GM21786 (cell line): ENCODE data around the gene HSBP1L1.

Experiments used
- ATAC-seq: cut with Tn5 transposase; IDR thresholded peaks from one replicate; pipeline ENCODE4 v1.9.1; 2021; ENCODE audit not compliant: unreplicated experiment

HSBP1L1 gene

DNA sequence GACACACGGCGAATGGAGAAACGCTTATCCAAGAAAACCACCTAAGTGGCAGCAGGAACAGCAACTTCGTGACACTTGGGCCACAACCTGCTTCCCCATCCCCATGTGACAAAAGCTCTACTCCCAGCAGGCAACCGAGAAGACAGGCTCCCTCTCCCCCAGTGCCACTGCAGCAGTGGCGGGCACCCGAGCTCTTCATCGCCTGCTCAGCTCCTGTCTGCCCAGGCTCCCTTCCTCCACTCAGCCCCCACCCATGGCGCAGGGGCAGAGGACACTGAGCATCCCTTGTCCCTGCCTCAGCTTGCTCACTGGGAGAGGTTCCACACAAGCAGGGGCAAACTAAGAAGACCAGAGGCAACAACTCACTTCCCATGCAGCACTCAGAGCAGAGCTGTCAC is 35.9 kb upstream of the HSBP1L1 start:
- ATAC-seq = no peak

DNA sequence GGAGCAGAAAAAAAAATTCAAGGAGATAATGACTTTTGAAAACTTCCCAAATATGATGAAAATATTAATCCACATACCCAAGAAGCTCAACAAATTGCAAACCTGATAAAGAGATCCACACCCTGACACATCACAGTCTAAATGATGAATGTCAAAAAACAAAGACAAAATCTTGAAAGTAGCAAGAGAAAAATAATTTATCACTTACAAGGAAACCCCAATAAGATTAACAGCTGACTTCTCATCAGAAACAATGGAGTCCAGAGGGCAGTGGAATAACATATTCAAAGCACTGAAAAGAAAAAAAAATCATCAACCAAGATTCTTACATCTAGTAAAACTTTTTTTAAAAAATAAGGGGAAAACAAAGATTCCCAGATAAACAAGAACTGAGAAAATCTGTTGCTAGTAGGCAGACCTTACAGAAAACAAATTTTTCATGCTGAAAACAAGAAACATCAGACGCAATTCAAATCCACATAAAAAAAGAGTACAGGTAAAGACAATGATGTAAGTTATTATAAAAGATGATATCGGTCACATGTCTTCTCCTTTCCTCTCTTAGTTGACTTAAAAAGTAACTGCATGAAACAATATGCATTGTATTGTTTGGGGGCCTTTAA is 34.3 kb upstream of the HSBP1L1 start:
- ATAC-seq = no peak

DNA sequence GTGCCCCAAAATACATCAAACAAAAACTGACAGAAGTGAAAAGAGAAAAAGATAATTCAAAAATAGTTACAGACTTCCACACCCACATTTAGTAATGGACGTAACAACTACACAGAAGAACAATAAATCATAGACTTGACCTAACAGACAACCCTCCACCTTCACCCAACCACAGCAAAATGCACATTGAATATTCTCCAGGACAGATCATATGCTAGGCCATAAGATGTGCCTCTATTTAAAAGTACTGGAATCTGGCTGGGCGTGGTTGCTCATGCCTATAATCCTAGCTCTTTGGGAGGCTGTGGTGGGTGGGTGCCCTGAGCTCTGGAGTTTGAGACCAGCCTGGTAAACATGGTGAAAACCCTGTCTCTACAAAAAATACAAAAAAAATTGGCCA is 33.0 kb upstream of the HSBP1L1 start:
- ATAC-seq = no peak

DNA sequence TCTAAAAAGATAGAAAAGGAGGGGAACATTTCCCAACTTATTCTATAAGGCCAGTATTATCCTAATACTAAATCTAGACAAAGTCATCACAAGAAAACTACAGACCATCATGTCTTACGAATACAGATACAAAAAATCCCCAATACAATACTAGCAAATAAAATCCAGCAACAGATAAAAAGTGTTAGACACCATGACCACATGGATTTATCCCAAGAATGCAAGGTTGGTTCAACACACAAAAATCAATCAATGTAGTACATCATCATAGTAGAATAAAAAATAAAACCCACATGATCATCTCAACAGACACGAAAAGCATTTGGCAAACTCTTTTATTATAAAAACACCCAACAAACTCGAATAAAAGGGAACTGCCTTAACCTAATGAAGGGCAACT is 31.5 kb upstream of the HSBP1L1 start:
- ATAC-seq = no peak

DNA sequence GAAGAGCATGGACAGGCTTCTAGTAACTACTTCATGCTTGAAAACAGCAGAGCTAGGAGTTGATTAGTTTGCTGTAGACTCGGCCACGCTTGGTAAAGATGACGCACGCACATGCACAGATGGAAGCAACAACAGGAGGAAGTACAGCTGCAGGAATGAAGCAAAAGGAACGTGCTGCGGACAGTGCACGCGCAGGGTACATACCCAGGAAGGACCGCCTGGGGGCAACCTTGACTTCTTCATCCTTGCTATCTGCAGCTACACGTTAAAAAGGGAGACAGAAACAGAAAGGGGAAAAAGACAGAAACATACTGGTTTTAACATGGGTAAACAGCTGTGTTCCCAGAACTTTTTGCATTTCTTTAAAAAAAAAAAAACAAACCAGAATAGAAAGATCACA is 30.7 kb upstream of the HSBP1L1 start:
- no peak for ATAC-seq

DNA sequence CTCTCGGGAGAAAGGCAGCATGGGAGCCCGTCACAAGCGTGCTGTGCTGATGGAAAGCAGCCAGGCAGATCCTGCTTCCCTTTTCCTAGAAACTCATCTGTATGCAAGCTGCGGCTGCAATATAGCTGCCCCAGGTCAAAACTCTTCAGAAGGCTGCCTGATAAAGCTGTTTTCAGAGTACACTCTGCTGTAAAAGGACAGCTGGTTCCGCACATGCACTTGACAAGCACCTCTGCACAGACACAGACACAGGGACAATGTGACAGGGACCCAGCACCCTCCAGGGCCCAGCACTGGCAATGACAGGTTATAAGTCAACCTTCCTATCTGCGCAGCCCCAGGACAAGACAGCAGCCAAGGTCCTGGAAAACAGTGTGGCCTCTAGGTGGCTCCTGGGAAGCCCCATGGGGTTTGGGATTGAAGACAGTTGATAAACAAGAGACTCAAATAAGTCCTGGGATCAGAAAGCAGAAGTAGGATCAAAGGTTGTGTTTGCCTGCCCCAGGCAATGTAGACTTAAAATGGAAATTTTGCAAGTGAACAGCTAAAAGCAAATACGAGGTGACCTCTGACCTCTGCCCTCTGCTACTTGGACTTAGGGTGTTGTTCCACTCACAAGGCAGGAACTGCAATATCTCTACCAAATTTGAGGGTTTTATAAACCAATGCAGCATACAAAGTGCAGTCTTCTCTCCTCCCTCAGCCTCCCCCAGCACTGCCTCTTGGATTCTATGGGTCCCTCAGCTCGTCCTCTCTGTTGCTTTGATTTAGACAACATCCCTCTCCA is 29.9 kb upstream of the HSBP1L1 start:
- no peak for ATAC-seq

DNA sequence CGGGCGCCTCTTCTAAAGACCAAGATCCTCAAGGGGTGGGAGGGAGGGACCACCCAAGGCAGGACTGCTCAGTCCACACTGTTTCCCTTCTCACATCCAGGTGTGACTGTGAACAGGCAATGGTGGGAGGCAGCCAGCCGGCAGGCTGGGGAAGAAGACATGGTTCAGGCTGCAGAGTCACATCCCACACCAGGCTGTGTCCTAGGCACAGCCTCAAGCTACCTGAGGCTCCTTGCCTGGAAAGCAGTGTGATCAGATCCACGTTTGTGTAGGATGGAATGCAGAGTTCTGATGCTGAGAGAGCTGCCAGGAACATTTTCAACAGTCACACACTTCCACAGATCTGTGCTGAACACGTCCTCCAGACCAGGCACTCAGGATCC is 29.4 kb upstream of the HSBP1L1 start:
- ATAC-seq = no peak

DNA sequence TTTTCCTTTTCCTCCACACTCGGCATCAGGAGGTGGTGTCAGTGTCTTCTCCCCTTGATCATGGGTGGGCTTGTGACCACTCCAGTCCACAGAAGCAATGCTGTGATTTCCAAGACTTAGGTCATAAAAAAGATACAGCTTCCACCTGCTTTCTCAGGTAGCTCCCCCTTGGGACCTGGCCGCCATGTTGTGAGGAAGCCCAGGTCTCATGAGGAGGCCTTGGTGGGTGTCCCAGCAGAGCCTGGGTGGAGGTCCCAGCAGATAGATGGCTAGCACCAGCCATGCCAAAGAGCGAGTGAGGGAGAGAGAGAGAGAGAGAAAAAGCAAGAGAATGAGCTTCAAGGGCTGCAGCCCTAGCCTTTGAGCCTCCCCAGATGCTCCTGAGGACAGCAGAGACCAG is 28.9 kb upstream of the HSBP1L1 start:
- no peak for ATAC-seq

DNA sequence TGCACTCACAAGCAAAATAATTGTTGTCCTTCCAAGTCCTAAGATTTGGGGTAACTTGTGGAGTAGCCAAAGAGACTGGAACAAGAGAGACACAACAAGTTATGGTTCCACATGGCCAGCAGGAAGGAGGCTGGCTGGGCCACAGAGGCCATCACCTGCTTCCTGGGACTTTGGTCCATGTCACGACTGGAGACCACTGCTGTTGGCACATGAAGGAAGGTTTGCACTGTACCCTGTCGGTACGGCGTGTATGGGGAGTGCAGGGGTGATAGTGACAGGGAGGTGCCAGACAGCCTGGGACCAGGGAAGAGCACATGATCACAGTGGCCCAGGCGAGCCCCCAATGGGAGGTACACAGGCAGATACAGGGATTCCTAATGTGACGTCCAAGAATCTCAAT is 28.5 kb upstream of the HSBP1L1 start:
- ATAC-seq = no peak

DNA sequence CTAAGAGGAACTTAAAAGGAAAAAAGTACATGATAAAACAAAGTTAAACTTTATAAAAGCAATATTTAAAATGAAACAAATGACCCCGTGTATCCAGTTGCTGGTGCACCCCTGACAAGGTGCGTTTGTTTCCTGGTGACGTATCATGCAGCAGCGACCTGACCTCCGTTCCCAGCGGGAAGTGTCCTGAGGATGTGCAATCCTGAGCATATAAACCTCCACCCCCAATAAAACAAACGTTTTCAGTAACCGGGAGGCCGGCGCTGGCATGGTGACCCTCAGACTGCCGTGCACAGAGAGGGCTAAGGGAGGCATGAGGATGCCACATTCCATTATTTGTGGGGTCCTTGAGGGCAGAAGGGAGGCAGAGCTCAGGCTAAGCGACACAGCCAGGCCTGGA is 27.8 kb upstream of the HSBP1L1 start:
- ATAC-seq = no peak

DNA sequence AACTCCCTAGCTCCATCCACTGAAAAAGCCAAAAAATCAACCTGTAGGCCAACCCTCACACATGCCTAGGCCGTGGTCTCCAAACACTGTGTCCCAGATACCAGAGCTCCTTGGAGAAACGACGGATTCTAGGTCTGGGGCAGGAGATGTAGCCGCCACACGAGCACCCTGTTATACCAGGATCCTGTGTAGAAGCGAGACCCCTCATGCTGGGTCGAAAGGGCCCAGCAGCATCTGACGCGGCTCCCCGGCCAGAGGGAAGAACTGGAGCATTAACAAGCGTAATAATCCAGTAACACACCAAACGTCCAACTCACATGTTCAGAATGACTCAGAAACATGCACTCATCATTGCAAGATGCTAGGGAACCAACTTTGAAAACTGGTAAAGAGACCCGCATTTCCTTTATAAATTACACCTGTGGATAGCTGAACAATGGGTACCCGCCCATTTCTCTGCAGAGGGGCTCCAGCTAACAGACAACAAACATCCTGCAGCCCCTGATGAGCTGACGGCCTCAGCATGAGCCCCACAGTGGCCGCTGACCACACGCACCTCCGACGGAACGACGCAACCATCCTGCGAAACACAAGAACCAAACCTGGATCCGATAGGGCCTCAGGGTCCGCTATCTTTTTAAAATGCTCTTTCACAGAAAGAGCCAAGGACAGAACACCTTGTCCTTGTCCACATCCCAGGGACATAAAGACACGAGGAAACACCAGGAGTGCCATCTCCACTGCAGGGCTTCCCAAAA is 27.2 kb upstream of the HSBP1L1 start:
- no peak for ATAC-seq

DNA sequence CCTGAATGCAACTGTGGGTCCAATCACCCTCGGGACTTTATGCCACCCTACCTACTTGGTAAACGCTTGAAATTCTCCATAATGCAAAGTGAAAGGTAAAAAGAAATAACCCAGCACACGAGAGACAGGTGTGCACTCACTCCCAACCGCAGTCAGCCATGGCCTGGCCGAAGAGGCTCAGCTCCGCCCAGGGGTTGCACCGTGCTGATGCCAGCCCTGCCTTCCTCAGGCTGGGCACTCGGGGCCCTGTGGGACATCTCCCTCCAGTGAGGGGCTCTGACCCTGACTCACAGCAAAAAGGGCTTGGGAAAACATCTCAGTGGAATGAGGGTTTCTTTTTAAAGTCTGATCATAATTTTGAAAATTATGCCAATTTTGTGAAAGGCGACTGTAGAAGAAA is 26.2 kb upstream of the HSBP1L1 start:
- ATAC-seq = no peak

DNA sequence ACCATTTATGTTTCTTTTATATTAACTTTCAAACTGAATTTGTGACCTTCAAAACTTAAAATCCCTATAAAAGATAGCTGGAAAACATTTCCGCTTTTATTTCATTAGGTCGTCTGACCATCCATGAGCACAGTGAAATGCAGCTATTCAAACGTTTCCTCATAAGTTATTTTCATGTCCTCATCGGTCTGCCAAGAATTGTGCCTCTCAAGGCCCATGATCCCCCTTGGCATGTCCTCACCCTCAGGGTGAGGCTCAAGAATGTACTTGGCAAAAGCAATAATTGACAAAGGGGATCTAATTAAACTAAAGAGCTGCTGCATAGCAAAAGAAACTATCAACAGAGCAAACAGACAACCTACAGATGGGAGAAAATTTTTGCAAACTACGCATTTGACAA is 25.3 kb upstream of the HSBP1L1 start:
- no peak for ATAC-seq

DNA sequence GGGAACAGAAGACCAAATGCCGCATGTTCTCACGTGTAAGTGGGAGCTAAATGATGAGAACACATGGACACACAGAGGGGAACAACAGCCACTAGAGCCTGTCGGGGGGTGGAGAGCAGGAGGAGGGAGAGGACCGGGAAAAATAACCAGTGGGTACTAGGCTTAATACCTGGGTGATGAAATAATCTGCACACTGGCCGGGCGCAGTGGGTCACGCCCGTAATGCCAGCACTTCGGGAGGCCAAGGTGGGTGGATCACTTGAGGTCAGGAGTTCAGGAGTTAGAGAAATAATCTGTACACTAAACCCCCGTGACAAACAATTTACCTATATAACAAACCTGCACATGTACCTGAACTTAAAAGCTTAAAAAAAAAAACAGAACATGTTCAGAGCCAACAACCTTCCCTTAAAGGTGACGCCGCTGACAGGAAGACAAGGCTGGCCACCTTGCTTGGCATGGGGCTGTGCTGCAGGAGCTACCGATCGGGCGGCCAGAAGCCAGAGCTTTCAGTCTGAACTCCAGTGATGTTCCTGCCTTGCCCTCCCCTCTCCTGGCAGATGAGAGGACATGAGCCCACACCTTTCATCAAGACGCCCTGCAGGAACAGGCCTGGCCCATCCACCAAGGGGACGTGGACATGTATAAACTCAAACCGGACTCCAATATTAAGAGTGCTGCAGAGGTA is 24.2 kb upstream of the HSBP1L1 start:
- ATAC-seq = no peak

DNA sequence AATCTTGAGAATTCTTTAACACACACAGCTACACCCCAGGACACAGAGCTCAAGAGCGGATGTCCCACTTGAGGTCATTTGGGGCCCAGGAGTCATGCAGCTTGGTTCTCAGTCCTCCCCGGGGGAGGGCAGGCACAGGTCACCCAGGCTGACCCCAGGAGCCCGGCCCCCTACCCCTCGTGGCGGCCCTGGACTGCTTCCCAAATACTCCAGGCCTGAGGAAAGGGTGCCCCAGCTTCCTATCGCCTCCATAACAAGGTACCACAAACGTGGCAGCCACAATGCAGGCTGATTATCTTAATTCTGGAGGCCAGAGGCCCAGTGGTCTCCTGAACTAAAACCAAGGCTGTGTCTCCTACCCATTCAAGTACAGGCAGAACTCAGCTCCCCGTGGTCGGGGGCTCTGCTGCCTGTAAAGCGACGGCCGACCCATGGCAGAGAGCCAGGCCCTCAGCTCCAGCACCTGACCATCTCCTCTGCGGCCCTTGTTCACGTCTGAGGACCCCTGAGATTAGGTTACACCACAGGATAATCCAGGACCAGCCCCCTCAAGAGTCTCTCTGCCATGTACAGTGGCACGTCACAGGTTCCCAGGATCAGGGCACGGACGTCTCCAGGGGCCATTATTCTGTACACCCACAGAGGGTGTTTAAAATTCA is 23.5 kb upstream of the HSBP1L1 start:
- ATAC-seq = no peak

DNA sequence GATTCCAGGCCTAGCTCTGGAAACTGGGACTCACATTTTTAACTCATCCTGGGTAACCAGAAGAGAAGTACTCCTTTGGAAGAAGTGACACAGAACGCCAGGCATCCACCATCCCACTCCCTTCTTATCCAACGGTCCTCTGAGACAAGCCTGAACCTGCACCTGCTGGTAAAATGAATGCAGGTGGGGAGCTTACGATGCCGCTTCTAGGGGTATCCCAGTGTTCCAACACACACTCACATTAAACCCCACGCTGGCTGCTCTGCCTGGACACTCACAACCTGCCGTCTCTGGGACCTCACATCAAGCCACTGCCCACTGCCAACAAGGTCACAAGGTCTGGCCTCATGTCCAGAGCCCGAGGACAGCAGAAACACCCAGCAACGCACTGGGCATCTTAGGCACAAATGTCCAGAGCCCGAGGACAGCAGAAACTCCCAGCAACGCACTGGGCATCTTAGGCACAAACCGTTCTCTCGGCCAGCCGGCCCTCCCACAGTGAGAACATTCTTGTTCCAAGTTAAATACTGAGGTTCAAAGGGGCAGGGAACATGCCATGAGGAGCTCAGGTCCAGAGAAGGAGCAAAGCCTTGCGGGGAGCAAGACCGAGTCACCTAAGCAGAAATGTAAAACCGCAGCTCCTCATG is 22.8 kb upstream of the HSBP1L1 start:
- no peak for ATAC-seq

DNA sequence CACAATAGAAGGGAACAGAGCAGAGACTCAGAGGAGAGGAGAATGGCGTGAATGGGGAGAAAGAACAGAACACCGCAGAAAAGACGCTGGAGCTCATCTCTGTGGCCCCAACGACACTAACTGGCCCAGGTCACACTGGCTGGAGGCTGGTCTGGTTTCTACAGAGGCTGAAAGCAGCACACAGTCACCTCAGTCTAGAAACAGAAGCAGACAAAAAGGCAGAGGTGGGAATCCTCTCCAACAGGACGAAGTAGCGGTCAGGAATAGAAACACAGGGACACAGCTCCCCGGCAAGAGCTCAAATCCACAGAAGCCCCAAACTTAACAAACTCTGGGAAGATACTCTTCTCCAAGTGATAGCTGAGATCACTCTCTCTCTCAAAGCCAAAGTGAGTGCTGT is 22.2 kb upstream of the HSBP1L1 start:
- no peak for ATAC-seq

DNA sequence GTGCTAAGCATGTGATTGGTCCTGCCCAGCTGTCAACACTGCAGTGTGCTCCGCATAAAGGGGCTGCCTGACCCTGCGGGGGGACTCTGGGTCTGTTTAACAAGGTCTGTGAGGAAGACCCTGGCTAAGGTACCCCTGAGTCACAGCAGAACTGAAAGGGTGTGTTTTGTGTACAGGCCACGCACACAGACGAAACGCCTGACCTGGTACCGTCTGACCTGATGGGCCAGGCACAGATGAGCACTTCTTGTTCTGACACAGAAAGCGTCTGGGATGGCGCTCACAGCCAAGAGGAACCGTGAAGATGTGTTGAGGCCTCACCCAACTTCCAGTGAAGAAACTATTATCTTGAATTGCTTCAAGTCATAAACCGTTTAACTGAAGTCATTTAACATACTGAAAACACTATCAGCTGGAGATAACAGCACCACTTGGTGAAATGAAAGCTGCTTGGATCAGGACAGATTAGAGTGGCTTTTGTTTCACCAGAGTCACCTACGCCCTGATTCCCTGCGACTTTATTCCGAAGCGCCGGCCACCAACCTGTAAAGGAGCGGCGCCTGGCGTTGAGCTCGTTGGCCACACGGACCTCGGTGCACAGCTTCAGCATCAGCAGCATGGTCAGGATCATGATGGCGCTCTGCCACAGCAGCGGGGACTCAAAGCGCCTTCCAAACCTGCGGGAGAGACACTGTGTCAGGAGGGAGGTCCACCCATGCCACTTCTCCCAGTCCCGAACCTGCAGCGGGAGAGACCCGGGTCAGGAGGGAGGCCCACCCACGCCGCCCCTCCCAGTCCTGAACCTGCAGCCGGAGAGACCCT is 21.4 kb upstream of the HSBP1L1 start:
- ATAC-seq = no peak

DNA sequence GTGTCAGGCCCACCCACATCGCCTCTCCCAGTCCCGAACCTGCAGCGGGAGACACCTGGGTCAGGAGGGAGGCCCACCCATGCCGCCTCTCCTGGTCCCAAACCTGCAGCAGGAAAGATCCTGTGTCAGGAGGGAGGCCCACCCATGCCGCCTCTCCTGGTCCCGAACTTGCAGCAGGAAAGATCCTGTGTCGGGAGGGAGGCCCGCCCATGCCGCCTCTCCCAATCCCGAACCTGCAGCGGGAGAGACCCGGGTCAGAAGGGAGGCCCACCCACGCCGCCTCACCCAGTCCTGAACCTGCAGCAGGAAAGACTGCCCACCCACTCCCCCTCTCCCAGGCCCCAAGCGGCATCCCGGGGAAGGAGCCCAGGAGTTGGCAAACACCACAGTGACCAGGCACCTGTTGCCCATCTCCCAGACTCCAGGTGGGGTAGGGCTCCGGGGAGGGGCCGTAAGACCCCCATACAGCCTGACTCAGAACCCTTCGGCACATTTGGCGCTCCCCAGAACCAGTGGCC is 20.8 kb upstream of the HSBP1L1 start:
- no peak for ATAC-seq
